ENCODE measurements around the gene HEPACAM.

DNA sequence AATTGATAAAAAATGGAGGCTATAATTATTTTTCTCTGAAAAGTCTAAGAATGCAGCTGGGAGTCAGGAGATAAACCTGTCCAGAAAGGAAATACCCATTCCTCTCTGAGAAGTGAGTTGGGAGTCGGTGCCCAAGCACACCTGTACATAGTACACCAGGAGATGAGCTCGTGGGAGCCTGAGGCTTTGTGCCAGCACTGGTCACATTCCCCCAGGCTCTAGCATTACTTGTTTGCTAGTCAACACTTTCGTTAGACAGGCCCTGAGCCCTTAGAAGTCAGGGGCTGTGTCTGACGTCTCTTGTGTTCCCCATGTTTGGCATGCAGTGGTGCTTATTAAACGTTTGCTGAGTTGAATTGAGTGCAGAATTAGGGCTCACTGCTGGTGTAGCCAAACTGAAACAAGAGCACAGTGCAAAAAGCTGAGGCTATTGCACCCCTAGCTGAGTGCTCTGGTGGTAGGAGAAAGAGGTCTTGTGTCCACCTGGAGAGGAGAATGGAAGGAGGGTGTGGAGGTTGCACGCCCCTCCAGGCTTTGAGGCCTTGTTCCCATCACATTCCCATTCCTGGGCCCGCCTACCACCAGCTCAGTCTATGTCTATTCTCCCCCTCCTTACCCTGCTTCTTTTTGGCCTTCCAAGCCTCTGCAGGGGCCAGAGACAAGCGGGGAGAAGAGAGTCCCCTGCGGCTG lies 45.0 kb downstream of the HEPACAM start:
- TF ChIP-seq, protein P1, sequence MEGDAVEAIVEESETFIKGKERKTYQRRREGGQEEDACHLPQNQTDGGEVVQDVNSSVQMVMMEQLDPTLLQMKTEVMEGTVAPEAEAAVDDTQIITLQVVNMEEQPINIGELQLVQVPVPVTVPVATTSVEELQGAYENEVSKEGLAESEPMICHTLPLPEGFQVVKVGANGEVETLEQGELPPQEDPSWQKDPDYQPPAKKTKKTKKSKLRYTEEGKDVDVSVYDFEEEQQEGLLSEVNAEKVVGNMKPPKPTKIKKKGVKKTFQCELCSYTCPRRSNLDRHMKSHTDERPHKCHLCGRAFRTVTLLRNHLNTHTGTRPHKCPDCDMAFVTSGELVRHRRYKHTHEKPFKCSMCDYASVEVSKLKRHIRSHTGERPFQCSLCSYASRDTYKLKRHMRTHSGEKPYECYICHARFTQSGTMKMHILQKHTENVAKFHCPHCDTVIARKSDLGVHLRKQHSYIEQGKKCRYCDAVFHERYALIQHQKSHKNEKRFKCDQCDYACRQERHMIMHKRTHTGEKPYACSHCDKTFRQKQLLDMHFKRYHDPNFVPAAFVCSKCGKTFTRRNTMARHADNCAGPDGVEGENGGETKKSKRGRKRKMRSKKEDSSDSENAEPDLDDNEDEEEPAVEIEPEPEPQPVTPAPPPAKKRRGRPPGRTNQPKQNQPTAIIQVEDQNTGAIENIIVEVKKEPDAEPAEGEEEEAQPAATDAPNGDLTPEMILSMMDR (IDR thresholded peaks at IDR 0.05): no peak
- TF ChIP-seq POLR2AphosphoS5 (IDR thresholded peaks at IDR 0.05; ENCODE audit: insufficient read depth in 1 of 2, low read depth in 1 of 2): no peak

All from vagina (tissue), 2 donors.